Hepatocyte (in vitro differentiated cells): ENCODE results near the gene CNTNAP2.

ENCODE experiments used
- EZH2 ChIP-seq: fragments of 200-600 bp; sonication (generic); IDR thresholded peaks from 2 replicates; pipeline ENCODE4 v1.6.1; 2016; ENCODE audit warnings: antibody characterized with exemption, mild to moderate bottlenecking, borderline replicate concordance
- EZH2phosphoT487 ChIP-seq: fragments of 200-600 bp; sonication (generic); IDR thresholded peaks from one replicate; pipeline ENCODE4 v1.6.1; 2018; ENCODE audit warnings: antibody characterized with exemption, mild to moderate bottlenecking, low read depth, moderate library complexity; ENCODE audit not compliant: unreplicated experiment, severe bottlenecking
- TF ChIP-seq, protein P1 (sequence below): fragments of 200-600 bp; sonication (generic); IDR thresholded peaks from 2 replicates; pipeline ENCODE4 v1.5.1; 2016; ENCODE audit warnings: antibody characterized with exemption, mild to moderate bottlenecking; ENCODE audit not compliant: poor library complexity

DNA sequence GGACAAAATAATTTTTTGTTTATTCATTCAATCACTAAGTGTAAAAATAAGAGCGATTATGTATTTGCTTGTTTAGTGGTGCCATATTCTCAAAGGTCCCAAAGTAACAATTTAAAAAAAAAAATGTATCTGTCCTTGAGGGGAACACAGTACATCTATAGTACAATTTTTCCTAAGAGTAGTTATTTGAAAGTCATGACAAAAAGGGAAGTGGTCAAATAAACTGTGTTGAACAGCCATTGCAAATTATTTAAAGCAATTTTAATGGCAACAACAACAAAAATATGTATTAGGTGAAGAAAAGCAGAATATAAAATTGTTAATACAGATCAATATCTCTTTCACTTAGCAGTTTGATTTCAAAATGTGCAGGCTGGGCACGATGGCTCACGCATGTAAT lies 943.5 kb downstream of the CNTNAP2 start:
- TF ChIP-seq, protein P1, sequence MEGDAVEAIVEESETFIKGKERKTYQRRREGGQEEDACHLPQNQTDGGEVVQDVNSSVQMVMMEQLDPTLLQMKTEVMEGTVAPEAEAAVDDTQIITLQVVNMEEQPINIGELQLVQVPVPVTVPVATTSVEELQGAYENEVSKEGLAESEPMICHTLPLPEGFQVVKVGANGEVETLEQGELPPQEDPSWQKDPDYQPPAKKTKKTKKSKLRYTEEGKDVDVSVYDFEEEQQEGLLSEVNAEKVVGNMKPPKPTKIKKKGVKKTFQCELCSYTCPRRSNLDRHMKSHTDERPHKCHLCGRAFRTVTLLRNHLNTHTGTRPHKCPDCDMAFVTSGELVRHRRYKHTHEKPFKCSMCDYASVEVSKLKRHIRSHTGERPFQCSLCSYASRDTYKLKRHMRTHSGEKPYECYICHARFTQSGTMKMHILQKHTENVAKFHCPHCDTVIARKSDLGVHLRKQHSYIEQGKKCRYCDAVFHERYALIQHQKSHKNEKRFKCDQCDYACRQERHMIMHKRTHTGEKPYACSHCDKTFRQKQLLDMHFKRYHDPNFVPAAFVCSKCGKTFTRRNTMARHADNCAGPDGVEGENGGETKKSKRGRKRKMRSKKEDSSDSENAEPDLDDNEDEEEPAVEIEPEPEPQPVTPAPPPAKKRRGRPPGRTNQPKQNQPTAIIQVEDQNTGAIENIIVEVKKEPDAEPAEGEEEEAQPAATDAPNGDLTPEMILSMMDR = no peak
- TF ChIP-seq EZH2 (no peak), EZH2phosphoT487 (no peak)
